Middle frontal gyrus (tissue), 1 donor: Measurements from ENCODE around the gene VPS13D.

Experiments
- DNase-seq: peaks from one replicate; pipeline ENCODE4 v3.0.0-alpha.2; 2015; ENCODE audit warnings: low spot score; ENCODE audit errors: extremely low spot score

VPS13D gene

DNA sequence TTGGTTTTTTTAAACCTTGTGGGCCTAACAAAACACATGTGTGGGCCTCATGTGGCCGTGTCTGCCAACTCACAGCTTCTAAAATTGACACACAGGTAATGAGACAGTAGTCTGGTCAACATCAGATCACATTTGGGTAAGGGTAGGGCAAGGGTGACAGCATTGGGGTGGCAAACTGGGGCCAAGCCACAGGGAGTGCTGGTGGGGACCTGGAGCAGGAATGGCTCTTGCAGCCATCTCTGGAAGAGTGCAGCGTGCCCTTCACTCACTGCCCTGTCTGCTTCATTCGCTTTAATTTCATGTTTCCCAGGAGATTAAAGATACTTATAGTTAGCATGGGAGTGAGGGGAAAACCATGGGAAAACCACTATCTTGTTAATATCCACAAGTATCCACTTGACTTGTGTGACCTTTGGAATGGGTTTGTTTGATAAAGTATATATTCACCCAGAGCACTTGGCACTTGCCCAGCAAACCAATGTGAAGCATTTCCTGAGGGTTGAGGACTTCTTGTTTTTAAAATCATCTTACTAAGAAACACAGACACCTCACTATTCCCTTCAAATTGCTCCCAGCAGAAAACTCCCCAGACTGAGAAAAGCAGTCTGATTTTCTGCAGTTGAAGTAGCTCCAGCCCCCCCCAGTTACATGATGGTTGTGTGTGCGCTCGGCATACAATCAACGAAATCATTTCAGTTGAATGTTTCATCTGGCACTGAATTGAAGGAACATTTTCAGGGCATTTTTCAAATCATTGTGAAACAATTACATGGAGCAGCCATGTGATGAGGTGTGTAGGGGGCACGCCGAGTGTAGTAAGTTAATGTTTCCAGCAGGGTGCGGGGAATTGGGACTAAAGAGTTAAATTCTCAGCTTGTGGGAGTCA, 175.7 kb downstream of the VPS13D start:
- DNase-seq: no peak

- DNase-seq: no peak
These were observed 176.6 kb downstream of the VPS13D start for GRCh38 chr1:12406211-12407021.

GRCh38 chr1:12407050-12407961, 177.5 kb downstream of the VPS13D start:
- no peak for DNase-seq

- no peak for DNase-seq
These were observed 178.2 kb downstream of the VPS13D start for GRCh38 chr1:12407962-12408454.

DNA sequence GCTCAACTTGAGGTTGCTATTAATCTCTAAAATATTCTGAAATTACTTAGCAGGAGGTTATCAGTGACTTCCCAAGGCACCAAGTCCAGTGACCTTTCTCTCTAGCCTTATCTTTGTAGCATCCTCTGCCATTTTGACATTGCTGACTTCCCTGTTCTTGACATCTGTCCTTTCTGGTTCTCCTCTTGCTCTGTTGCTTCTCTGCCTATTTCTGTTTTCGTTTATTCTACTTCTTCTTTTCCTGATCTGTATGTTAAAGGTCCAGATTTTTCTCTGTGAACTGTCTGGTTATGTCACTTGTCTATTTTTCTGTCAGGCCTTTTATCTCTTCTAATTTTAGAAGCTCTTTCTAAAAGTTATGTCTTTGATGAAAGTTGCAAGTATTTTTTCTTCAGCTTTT, 178.8 kb downstream of the VPS13D start:
- DNase-seq: no peak

GRCh38 chr1:12409681-12410080, 179.9 kb downstream of the VPS13D start:
- no peak for DNase-seq

DNA sequence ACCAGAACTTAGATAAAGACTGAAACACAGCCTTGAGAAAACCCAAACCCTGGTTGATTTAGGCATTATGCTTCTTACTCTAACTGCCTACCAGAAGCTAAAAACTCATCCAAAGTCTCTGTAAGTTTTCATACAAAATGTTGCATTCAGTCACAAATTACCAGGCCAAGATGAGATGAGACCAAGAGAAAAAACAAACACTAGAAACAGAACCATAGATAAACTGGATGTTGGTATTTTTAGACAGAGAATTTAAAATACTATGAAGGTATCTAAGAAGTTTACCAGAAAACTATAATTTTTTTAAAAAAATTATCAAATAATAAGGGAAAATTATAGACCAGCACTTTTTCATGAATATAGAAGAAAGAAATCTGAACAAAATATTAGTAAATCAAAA, 180.5 kb downstream of the VPS13D start:
- no peak for DNase-seq

DNA sequence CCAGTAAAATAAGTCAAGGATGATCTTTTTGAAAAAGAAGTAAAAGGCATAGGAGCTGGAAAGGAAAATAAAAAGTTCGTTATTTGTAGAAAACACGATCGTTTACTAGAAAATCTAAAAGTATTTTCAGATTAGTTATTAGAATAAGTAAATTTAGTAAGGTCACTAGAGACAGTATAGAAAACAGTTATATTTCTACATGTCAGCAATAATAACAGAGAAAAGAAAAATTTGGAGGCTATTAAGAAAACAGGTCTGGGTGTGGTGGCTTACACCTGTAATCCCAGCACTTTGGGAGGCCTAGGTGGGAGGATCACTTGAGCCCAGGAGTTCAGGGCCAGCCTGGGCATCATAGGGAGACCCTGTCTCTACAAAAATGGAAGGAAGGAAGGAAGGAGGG, 181.3 kb downstream of the VPS13D start:
- no peak for DNase-seq

DNA sequence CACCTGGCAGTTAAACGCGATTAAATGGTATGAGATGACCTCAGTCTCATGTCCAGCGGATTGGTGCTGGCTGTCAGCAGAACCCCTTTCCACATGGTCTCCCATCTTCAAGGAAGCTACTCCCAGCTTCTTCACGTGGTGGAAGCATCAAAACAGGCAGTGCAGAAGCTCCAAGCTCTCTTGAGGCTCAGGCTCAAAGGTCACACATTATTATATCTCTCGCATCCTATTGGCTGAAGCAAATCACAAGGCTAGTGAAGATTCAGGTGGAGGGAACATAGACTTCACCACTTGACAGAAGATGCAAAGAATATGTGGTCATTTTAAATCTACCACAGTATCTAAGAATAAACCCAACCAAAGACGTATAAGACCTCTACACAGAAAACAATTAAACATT, 181.9 kb downstream of the VPS13D start:
- DNase-seq: no peak

GRCh38 chr1:12412439-12412838, 182.6 kb downstream of the VPS13D start:
- no peak for DNase-seq

DNA sequence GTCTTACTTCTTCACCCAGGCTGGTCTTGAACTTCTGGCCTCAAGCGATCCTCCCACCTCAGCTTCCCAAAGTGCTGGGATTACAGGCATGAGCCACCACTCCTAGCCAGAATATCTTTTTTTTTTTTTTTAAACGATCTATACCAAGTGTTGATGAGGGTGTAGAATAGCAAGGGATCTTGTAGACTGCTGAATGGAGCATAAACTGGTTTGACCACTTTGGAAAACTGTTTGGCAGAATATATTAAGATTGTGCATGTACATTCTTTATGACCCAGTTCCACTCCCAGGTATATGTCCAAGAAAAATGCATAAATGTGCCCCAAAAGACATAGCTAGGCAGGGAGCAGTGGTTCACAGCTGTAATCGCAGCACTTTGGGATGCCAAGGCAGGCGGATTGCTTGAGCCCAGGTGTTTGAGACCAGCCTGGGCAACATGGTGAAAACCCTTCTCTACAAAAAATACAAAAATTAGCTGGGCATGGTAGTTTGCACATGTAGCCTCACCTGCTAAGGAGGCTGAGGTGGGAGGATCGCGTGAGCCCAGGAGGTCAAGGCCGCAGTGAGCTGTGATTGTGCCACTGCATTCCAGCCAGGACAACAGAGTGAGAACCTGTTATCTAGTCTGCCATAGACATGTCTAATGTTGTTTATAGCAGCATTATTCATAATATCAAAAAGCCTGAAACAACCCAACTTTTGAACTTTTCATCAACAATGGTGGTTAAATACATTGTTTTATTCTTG, 184.0 kb downstream of the VPS13D start:
- no peak for DNase-seq

- no peak for DNase-seq
These were observed 184.7 kb downstream of the VPS13D start for GRCh38 chr1:12414444-12415018.

- DNase-seq: no peak
These were observed 185.2 kb downstream of the VPS13D start for GRCh38 chr1:12415038-12415466.

DNA sequence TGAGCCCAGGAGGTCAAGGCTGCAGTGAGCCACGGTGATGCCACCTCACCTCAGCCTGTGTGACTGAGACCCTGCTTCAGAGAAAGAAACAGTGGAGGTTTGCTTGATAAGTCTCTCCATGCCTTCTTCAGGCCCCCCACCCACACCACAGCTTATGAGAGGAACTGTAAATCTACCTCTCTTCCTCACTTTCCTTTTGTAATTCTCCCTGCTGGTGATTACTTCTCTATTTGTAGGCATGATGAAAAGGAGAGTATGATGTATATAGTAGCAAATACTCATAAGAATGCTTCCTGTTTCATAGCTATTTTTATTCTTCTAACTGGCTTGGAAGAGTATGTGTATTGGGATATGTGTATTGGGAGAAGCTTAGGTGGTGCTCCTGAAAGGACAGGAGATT, 186.3 kb downstream of the VPS13D start:
- no peak for DNase-seq

DNA sequence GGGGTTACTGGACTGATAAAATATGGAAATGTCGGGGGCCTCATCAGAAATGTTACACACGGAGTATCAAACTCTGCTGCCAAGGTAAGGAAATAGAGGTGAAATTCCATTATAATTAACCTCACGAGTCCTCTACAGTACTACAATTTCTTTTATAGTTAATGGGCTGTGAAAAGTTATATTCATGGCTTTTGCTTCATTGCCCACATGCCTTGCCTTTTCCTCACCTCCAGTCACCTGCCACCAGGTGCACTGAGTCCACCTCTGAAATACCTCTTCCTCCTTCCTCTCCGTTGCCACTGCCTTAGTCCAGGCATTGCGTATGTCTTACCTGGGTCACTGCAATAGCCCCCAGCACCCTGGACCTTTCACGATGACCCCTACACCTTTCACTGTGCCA, 186.9 kb downstream of the VPS13D start:
- DNase-seq: no peak

DNA sequence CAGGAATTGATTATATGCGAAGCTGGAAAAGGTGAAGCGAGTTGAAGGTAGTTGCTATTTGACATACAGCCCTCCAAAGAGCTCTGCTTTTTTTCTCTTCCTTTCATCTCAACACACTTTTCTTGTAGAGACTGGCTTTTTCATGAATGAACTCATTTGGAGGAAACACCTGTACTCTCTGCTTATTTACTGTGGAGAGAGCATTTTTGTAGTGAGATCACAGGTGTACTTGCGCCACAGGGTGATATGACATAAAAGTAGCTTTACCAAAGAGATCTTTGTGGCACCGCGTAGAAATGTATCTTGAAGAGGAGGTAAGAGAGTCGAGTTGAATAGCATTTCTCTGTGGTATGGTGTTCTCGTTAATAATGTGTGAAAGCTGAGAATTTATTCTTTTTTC, 187.6 kb downstream of the VPS13D start:
- no peak for DNase-seq

- no peak for DNase-seq
These were observed 190.3 kb downstream of the VPS13D start for GRCh38 chr1:12420171-12420570.

GRCh38 chr1:12422488-12422887, 192.7 kb downstream of the VPS13D start:
- no peak for DNase-seq

DNA sequence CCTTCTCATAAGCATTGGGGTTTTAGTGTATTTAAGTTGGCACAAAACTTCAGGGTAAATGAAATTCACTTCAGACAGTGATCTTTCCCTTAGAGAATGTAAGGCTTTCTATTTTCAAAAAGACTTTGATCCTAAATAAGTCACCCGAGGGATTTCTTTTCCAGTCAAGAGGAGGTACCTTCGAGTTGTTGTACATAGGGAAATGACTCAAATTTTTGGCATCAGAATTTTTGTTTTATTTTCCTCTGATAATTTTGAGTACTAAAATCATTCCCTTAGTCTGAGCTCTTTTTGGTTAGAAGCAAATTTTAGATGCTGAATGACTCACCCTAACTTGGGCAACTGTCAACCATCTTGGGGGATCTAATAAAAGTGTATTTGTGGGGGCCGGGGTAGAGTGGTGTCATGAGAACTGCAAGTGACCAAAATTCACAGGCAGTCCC, 194.3 kb downstream of the VPS13D start:
- no peak for DNase-seq

GRCh38 chr1:12424793-12425192, 195.0 kb downstream of the VPS13D start:
- no peak for DNase-seq
